Liver (tissue), 3 donors: Measurements from ENCODE around the gene HSD17B4.

Experiments
- ATF3 ChIP-seq: IDR thresholded peaks from 2 replicates; pipeline ENCODE4 v1.6.1; 2016; ENCODE audit warnings: antibody characterized with exemption
- CTCF ChIP-seq: fragments of 150-350 bp; IDR thresholded peaks from 2 replicates; pipeline ENCODE4 v1.5.1; 2017; ENCODE audit warnings: improper control_type of control experiment, low read depth, low read length; ENCODE audit not compliant: missing input control
- EGR1 ChIP-seq, 2 donors: IDR thresholded peaks; 2 replicates each; pipeline ENCODE4 v1.6.1; 2016 to 2018; ENCODE audit warnings: antibody characterized with exemption in 2 of 2, low read depth in 2 of 2
- GABPA ChIP-seq, 2 donors: IDR thresholded peaks in 1 of 2; conservative IDR thresholded peaks in 1 of 2; 2 replicates each; pipeline ENCODE4 v1.6.1; 2016; ENCODE audit warnings: antibody characterized with exemption in 2 of 2, mild to moderate bottlenecking in 1 of 2, moderate library complexity in 1 of 2
- MAX ChIP-seq: IDR thresholded peaks from 2 replicates; pipeline ENCODE4 v1.6.1; 2016; ENCODE audit warnings: antibody characterized with exemption
- RAD21 ChIP-seq, 2 donors: IDR thresholded peaks; 2 replicates each; pipeline ENCODE4 v1.6.1; 2016; ENCODE audit warnings: antibody characterized with exemption in 2 of 2, mild to moderate bottlenecking in 2 of 2
- REST ChIP-seq: IDR thresholded peaks from 2 replicates; pipeline ENCODE4 v1.6.1; 2016; ENCODE audit warnings: antibody characterized with exemption, mild to moderate bottlenecking
- YY1 ChIP-seq: IDR thresholded peaks from 2 replicates; pipeline ENCODE4 v1.6.1; 2016; ENCODE audit warnings: antibody characterized with exemption, mild to moderate bottlenecking
- ZBTB33 ChIP-seq: IDR thresholded peaks from 2 replicates; pipeline ENCODE4 v1.6.1; 2016; ENCODE audit warnings: antibody characterized with exemption
- donor health status: healthy.
- donor health status: healthy.

- TF ChIP-seq CTCF (no peak), RAD21 (IDR thresholded peaks at IDR 0.05) (no peak), ATF3 (no peak), MAX (peak; percentile 13), REST (peak; percentile 77), ZBTB33 (no peak), GABPA (IDR thresholded peaks at IDR 0.05 in 1 of 2, conservative IDR thresholded peaks at IDR 0.05 in 1 of 2) (peak in 1 of 2 donors; percentile 9), EGR1 (IDR thresholded peaks at IDR 0.05; ENCODE audit: low read depth in 2 of 2) (peak; percentile 96 to 99), YY1 (peak; percentile 90)
These were observed at the start of gene HSD17B4 for GRCh38 chr5:119452373-119453039.
